Ishikawa (cell line): ENCODE measurements around the gene TBC1D1.

Experiments used
- EGR1 ChIP-seq: IDR thresholded peaks from 2 replicates; pipeline ENCODE4 v1.6.1; 2012
- EP300 ChIP-seq: IDR thresholded peaks from 2 replicates; pipeline ENCODE4 v1.6.1; 2012; ENCODE audit warnings: borderline replicate concordance
- MAX ChIP-seq: IDR thresholded peaks from 2 replicates; pipeline ENCODE4 v1.6.1; 2012
- RAD21 ChIP-seq: IDR thresholded peaks from 2 replicates; pipeline ENCODE4 v1.6.1; 2012; ENCODE audit warnings: low read depth
- REST ChIP-seq: IDR thresholded peaks from 2 replicates; pipeline ENCODE4 v1.6.1; 2012; ENCODE audit warnings: low read depth, mild to moderate bottlenecking
- TAF1 ChIP-seq: IDR thresholded peaks from 2 replicates; pipeline ENCODE4 v1.6.1; 2012; ENCODE audit warnings: low read depth, mild to moderate bottlenecking
- TCF12 ChIP-seq: IDR thresholded peaks from 2 replicates; pipeline ENCODE4 v1.6.1; 2012; ENCODE audit warnings: low read depth
- TEAD4 ChIP-seq: IDR thresholded peaks from 2 replicates; pipeline ENCODE4 v1.6.1; 2012
- YY1 ChIP-seq: IDR thresholded peaks from 2 replicates; pipeline ENCODE4 v1.6.1; 2012; ENCODE audit warnings: low read depth

GRCh38 chr4:38088321-38088720 is 197.4 kb downstream of the TBC1D1 start:
- TF ChIP-seq TEAD4 (no peak), REST (no peak), RAD21 (no peak), YY1 (no peak), MAX (no peak), EP300 (no peak), TAF1 (no peak), TCF12 (no peak), EGR1 (no peak)
